HEK293 (cell line): Measurements from ENCODE around the gene NEMP1.

Experiments
- CTCF ChIA-PET: fragments of 350-600 bp; formaldehyde crosslinking; extraction: SDS; loops from one replicate; lab custom pipeline; 2021; ENCODE audit warnings: antibody characterized with exemption; lab: Yijun Ruan, JAX
- POLR2A ChIA-PET: fragments of 300-600 bp; formaldehyde crosslinking; extraction: SDS; loops from one replicate; lab custom pipeline; 2020; ENCODE audit warnings: antibody characterized with exemption, inconsistent platforms; lab: Yijun Ruan, JAX
- H3K27ac ChIP-seq: fragments of 200-500 bp; sonication (Bioruptor generic); 2 replicates; pipeline ENCODE4 v1.5.1; 2014; ENCODE audit warnings: low read depth, low read length, control low read depth, inconsistent platforms; ENCODE audit errors: extremely low read depth
- H3K36me3 ChIP-seq, 2 experiments: fragments of 200-500 bp in 1 of 2; sonication (Bioruptor generic) in 1 of 2; 1 replicate in 1 of 2; 2 replicates in 1 of 2; pipeline ENCODE4 v1.5.1; 2014 to 2017; ENCODE audit warnings: inconsistent platforms in 2 of 2, low read length in 2 of 2; ENCODE audit not compliant: control insufficient read depth in 2 of 2, insufficient read depth in 1 of 2
- H3K4me1 ChIP-seq: fragments of 200-500 bp; sonication (Bioruptor generic); 2 replicates; pipeline ENCODE4 v1.5.1; 2014; ENCODE audit warnings: mild to moderate bottlenecking, low read length, inconsistent platforms; ENCODE audit not compliant: control insufficient read depth, insufficient read depth
- H3K4me3 ChIP-seq: 2 replicates; pipeline ENCODE4 v1.5.1; 2011; ENCODE audit warnings: low read depth, mild to moderate bottlenecking, control low read depth, low read length, moderate library complexity
- H3K9me3 ChIP-seq: fragments of 200-500 bp; sonication (Bioruptor generic); 2 replicates; pipeline ENCODE4 v1.5.1; 2014; ENCODE audit warnings: low read depth, low read length, inconsistent platforms; ENCODE audit not compliant: control insufficient read depth, insufficient read depth
- AEBP2 ChIP-seq: fragments of 450-650 bp; formaldehyde crosslinking; IDR thresholded peaks from 2 replicates; pipeline ENCODE4 v1.5.1; 2016; ENCODE audit warnings: missing biosample characterization, missing genetic modification characterization, borderline replicate concordance
- CTCF ChIP-seq: fragments of 450-650 bp; formaldehyde crosslinking; IDR thresholded peaks from 2 replicates; pipeline ENCODE4 v1.5.1; 2016; ENCODE audit warnings: missing biosample characterization, missing genetic modification characterization
- GLIS2 ChIP-seq: fragments of 450-650 bp; formaldehyde crosslinking; IDR thresholded peaks from 2 replicates; pipeline ENCODE4 v1.5.1; 2016; ENCODE audit warnings: missing biosample characterization, missing genetic modification characterization
- OVOL3 ChIP-seq: fragments of 450-650 bp; formaldehyde crosslinking; IDR thresholded peaks from 2 replicates; pipeline ENCODE4 v1.5.1; 2016; ENCODE audit warnings: missing biosample characterization, missing genetic modification characterization
- PATZ1 ChIP-seq: fragments of 450-650 bp; formaldehyde crosslinking; IDR thresholded peaks from 2 replicates; pipeline ENCODE4 v1.5.1; 2016; ENCODE audit warnings: missing biosample characterization, missing genetic modification characterization
- ZBTB10 ChIP-seq: fragments of 450-650 bp; formaldehyde crosslinking; IDR thresholded peaks from 2 replicates; pipeline ENCODE4 v1.5.1; 2016; ENCODE audit warnings: missing biosample characterization, missing genetic modification characterization
- ZBTB26 ChIP-seq: fragments of 450-650 bp; formaldehyde crosslinking; optimal IDR thresholded peaks from 2 replicates; pipeline ENCODE3; 2016; ENCODE audit warnings: missing biosample characterization, mild to moderate bottlenecking, missing genetic modification characterization
- ZFHX2 ChIP-seq: fragments of 450-650 bp; formaldehyde crosslinking; conservative IDR thresholded peaks from 2 replicates; pipeline ENCODE4 v1.5.1; 2016; ENCODE audit warnings: missing biosample characterization, missing genetic modification characterization
- ZNF155 ChIP-seq: fragments of 450-650 bp; formaldehyde crosslinking; IDR thresholded peaks from 2 replicates; pipeline ENCODE4 v1.5.1; 2016; ENCODE audit warnings: missing biosample characterization, missing genetic modification characterization
- ZNF2 ChIP-seq: fragments of 450-650 bp; formaldehyde crosslinking; IDR thresholded peaks from 2 replicates; pipeline ENCODE4 v1.5.1; 2016; ENCODE audit warnings: missing biosample characterization, missing genetic modification characterization
- ZNF274 ChIP-seq, 2 experiments: fragments of 200-500 bp in 1 of 2; fragments of 450-650 bp in 1 of 2; sonication (Bioruptor generic) in 1 of 2; formaldehyde crosslinking in 1 of 2; IDR thresholded peaks; 2 replicates each; pipeline versions ENCODE4 v1.5.1 to v1.6.1; 2014 to 2016; ENCODE audit warnings: borderline replicate concordance in 1 of 2, inconsistent platforms in 1 of 2, low read length in 1 of 2, missing biosample characterization in 1 of 2, missing genetic modification characterization in 1 of 2
- ZNF366 ChIP-seq: fragments of 450-650 bp; formaldehyde crosslinking; conservative IDR thresholded peaks from 2 replicates; pipeline ENCODE4 v1.5.1; 2016; ENCODE audit warnings: missing biosample characterization, missing genetic modification characterization
- ZNF423 ChIP-seq: fragments of 450-650 bp; formaldehyde crosslinking; IDR thresholded peaks from 2 replicates; pipeline ENCODE4 v1.5.1; 2016; ENCODE audit warnings: missing biosample characterization, missing genetic modification characterization
- ZNF561 ChIP-seq: fragments of 450-650 bp; IDR thresholded peaks from 2 replicates; pipeline ENCODE4 v1.5.1; 2018; ENCODE audit warnings: missing biosample characterization, missing genetic modification characterization, borderline replicate concordance
- ZNF600 ChIP-seq: fragments of 450-650 bp; formaldehyde crosslinking; IDR thresholded peaks from 2 replicates; pipeline ENCODE4 v1.5.1; 2016; ENCODE audit warnings: missing biosample characterization, missing genetic modification characterization
- ZNF623 ChIP-seq: fragments of 450-650 bp; formaldehyde crosslinking; IDR thresholded peaks from 2 replicates; pipeline ENCODE4 v1.5.1; 2016; ENCODE audit warnings: missing biosample characterization, missing genetic modification characterization
- ZNF639 ChIP-seq: fragments of 450-650 bp; formaldehyde crosslinking; IDR thresholded peaks from 2 replicates; pipeline ENCODE4 v1.5.1; 2016; ENCODE audit warnings: missing biosample characterization, missing genetic modification characterization
- ZNF654 ChIP-seq: fragments of 450-650 bp; formaldehyde crosslinking; IDR thresholded peaks from 2 replicates; pipeline ENCODE4 v1.5.1; 2016; ENCODE audit warnings: low read depth, missing biosample characterization, missing genetic modification characterization
- ZNF660 ChIP-seq: fragments of 450-650 bp; IDR thresholded peaks from 2 replicates; pipeline ENCODE4 v1.5.1; 2018; ENCODE audit warnings: missing biosample characterization, mild to moderate bottlenecking, missing genetic modification characterization
- ZNF677 ChIP-seq: fragments of 450-650 bp; IDR thresholded peaks from 2 replicates; pipeline ENCODE4 v1.5.0; 2018; ENCODE audit warnings: missing biosample characterization, mild to moderate bottlenecking, missing genetic modification characterization, moderate library complexity
- ZNF776 ChIP-seq: fragments of 450-650 bp; formaldehyde crosslinking; IDR thresholded peaks from 2 replicates; pipeline ENCODE4 v1.5.0; 2017; ENCODE audit warnings: missing biosample characterization, missing genetic modification characterization, borderline replicate concordance
- ZSCAN30 ChIP-seq: fragments of 450-650 bp; IDR thresholded peaks from 2 replicates; pipeline ENCODE4 v1.5.1; 2018; ENCODE audit warnings: missing biosample characterization, mild to moderate bottlenecking, missing genetic modification characterization, moderate library complexity
- ZSCAN5A ChIP-seq: fragments of 450-650 bp; formaldehyde crosslinking; IDR thresholded peaks from 2 replicates; pipeline ENCODE4 v1.5.1; 2016; ENCODE audit warnings: missing biosample characterization, missing genetic modification characterization

The NEMP1 gene

GRCh38 chr12:57072661-57073060 lies 5.9 kb downstream of the NEMP1 start (continued):
- TF ChIP-seq ZBTB10 (tag by site-specific recombination): no peak

GRCh38 chr12:57069523-57069922 lies 9.1 kb downstream of the NEMP1 start:
- CTCF ChIA-PET: interaction anchor here (0.6 to 6.5 kb wide), 24 partner anchors 10 to 307 kb away, joined by 3 to 135 read pairs (median 5); partner anchors contain the start of genes MYO1A, NEMP1, SHMT2 and STAT6
- H3K27ac ChIP-seq: no peak overlapping the region
- no peak overlapping the region for H3K4me3 ChIP-seq
- POLR2A ChIA-PET: interaction anchor here (0.9 to 3.5 kb wide), 7 partner anchors 8 to 58 kb away, joined by 3 to 47 read pairs (median 6); partner anchors contain the start of genes LRP1, NAB2 and STAT6
- no peaks in the 10 kb centered on the region for H3K9me3 ChIP-seq
- peaks cover 57 to 75% of the 10 kb centered on the region in 2 experiments for H3K36me3 ChIP-seq
- no peaks in the 10 kb centered on the region for H3K4me1 ChIP-seq
- TF ChIP-seq ZNF776 (tag by site-specific recombination) (no peak), OVOL3 (tag by site-specific recombination) (no peak), GLIS2 (tag by site-specific recombination) (no peak), ZNF561 (tag by site-specific recombination) (0 out of 2 replicates have a peak, but pooled peaks have one; percentile 15), ZNF366 (tag by site-specific recombination) (no peak), ZSCAN5A (tag by site-specific recombination) (no peak), PATZ1 (tag by site-specific recombination) (no peak), ZNF654 (tag by site-specific recombination) (peak; percentile 82), ZNF2 (tag by site-specific recombination) (0 out of 2 replicates have a peak, but pooled peaks have one; percentile 57), ZNF660 (tag by site-specific recombination) (0 out of 2 replicates have a peak, but pooled peaks have one; percentile 44), ZSCAN30 (tag by site-specific recombination) (0 out of 2 replicates have a peak, but pooled peaks have one; percentile 26), ZFHX2 (tag by site-specific recombination) (peak; percentile 24; the same call in 1 of the 2 replicates), AEBP2 (tag by site-specific recombination) (no peak), ZNF677 (tag by site-specific recombination) (no peak), ZNF155 (no peak), CTCF (peak; percentile 69), ZBTB26 (tag by site-specific recombination) (no peak), ZNF600 (tag by site-specific recombination) (0 out of 2 replicates have a peak, but pooled peaks have one; percentile 54), ZNF639 (no peak), ZNF623 (tag by site-specific recombination) (no peak), ZNF274 (IDR thresholded peaks at IDR 0.05; ENCODE audit: low read length) (no peak), ZNF274 (tag by site-specific recombination; IDR thresholded peaks at IDR 0.05; ENCODE audit: borderline replicate concordance) (no peak), ZNF423 (tag by site-specific recombination) (no peak)
